GM19240 (cell line): ENCODE data around the gene PPP1R16B.
A peak's percentile ranks its signal among the peaks of the same experiment; 100 is the strongest.

Experiments
- DNase-seq: peaks from one replicate; pipeline ENCODE4 v3.0.0; 2011; ENCODE audit warnings: low spot score; ENCODE audit not compliant: insufficient read length

Gene PPP1R16B

GRCh38 chr20:38874460-38875174 lies 69.1 kb downstream of the PPP1R16B start:
- no peak for DNase-seq

- DNase-seq: peak; percentile 87
Measured at GRCh38 chr20:38875175-38875993, 69.9 kb downstream of the PPP1R16B start.

- DNase-seq: no peak
Measured at GRCh38 chr20:38877483-38877882, 72.0 kb downstream of the PPP1R16B start.

- DNase-seq: no peak
Measured at GRCh38 chr20:38878866-38879265, 73.4 kb downstream of the PPP1R16B start.

- no peak for DNase-seq
Measured at GRCh38 chr20:38880952-38881735, 75.6 kb downstream of the PPP1R16B start.

- no peak for DNase-seq
Measured at GRCh38 chr20:38881806-38882440, 76.4 kb downstream of the PPP1R16B start.

GRCh38 chr20:38882600-38882999 lies 77.1 kb downstream of the PPP1R16B start:
- DNase-seq: no peak

- no peak for DNase-seq
Measured at GRCh38 chr20:38883081-38883980, 77.8 kb downstream of the PPP1R16B start.

- no peak for DNase-seq
Measured at GRCh38 chr20:38883981-38884733, 78.7 kb downstream of the PPP1R16B start.

- DNase-seq: no peak
Measured at GRCh38 chr20:38885357-38885756, 79.9 kb downstream of the PPP1R16B start.

GRCh38 chr20:38888059-38888831 lies 82.7 kb downstream of the PPP1R16B start:
- no peak for DNase-seq

- DNase-seq: no peak
Measured at GRCh38 chr20:38889050-38889449, 83.6 kb downstream of the PPP1R16B start.

- DNase-seq: no peak
Measured at GRCh38 chr20:38889792-38890496, 84.4 kb downstream of the PPP1R16B start.

GRCh38 chr20:38890497-38890818 lies 85.0 kb downstream of the PPP1R16B start:
- no peak for DNase-seq

- no peak for DNase-seq
Measured at GRCh38 chr20:38892091-38892981, 86.8 kb downstream of the PPP1R16B start.

GRCh38 chr20:38893056-38893564 lies 87.6 kb downstream of the PPP1R16B start:
- DNase-seq: no peak

GRCh38 chr20:38893565-38894090 lies 88.1 kb downstream of the PPP1R16B start:
- DNase-seq: peak; percentile 79
